Measurements from ENCODE around the gene SPAG6.
A peak's percentile ranks its signal among the peaks of the same experiment; 100 is the strongest.

SPAG6 gene

GRCh38 chr10:22436526-22436892 is 91.2 kb downstream of the SPAG6 start:
- TF ChIP-seq CTCF (conservative IDR thresholded peaks at IDR 0.05; ENCODE audit: low read depth, low read length) = no peak
- peak overlapping the region; percentile 70 for H3K4me3 ChIP-seq (ENCODE audit: low read length)
- no peak for DNase-seq (ENCODE audit: low read depth)

GRCh38 chr10:22436893-22437619 is 91.8 kb downstream of the SPAG6 start:
- H3K4me3 ChIP-seq (ENCODE audit: low read length) = peak overlapping the region; percentile 70
- DNase-seq (ENCODE audit: low read depth) = peak; percentile 70
- TF ChIP-seq CTCF (conservative IDR thresholded peaks at IDR 0.05; ENCODE audit: low read depth, low read length) = no peak

GRCh38 chr10:22437620-22438588 is 92.6 kb downstream of the SPAG6 start:
- TF ChIP-seq CTCF (conservative IDR thresholded peaks at IDR 0.05; ENCODE audit: low read depth, low read length) = no peak
- no peak for DNase-seq (ENCODE audit: low read depth)
- H3K4me3 ChIP-seq (ENCODE audit: low read length) = peak overlapping the region; percentile 70

- TF ChIP-seq CTCF (conservative IDR thresholded peaks at IDR 0.05; ENCODE audit: low read depth, low read length) = no peak
- no peak for DNase-seq (ENCODE audit: low read depth)
- H3K4me3 ChIP-seq (ENCODE audit: low read length) = no peak overlapping the region
Observed at GRCh38 chr10:22438711-22439110, 93.4 kb downstream of the SPAG6 start.

GRCh38 chr10:22442063-22442462 is 96.8 kb downstream of the SPAG6 start:
- TF ChIP-seq CTCF (conservative IDR thresholded peaks at IDR 0.05; ENCODE audit: low read depth, low read length) = no peak
- DNase-seq (ENCODE audit: low read depth) = no peak

GRCh38 chr10:22442468-22442867 is 97.2 kb downstream of the SPAG6 start:
- H3K4me3 ChIP-seq (ENCODE audit: low read length) = no peak overlapping the region
- TF ChIP-seq CTCF (conservative IDR thresholded peaks at IDR 0.05; ENCODE audit: low read depth, low read length) = no peak
- no peak for DNase-seq (ENCODE audit: low read depth)

More at GRCh38 chr10:22442063-22442462, 96.8 kb downstream of the SPAG6 start:
- H3K4me3 ChIP-seq (ENCODE audit: low read length) = no peak overlapping the region
